Activated CD4-positive, alpha-beta T cell treated with anti-CD3 and anti-CD28 coated beads, Interleukin-2, amount 10 ng/mL, durations not matched to agents 7 days and 5 days (primary cell): Measurements from ENCODE around the gene CUBN. TPM values are rescaled to one million over a fixed set of nuclear protein-coding genes. Genes with fewer than 3 reads are reported as not detected.

Source experiments
- CTCF ChIA-PET: fragments of 350-600 bp; sonication (Branson Sonifier 250); formaldehyde crosslinking; loops from one replicate; lab custom pipeline; 2021; ENCODE audit warnings: antibody characterized with exemption; lab: Charles Lee
- POLR2A ChIA-PET: fragments of 350-600 bp; sonication (Branson Sonifier 250); formaldehyde crosslinking; loops from one replicate; lab custom pipeline; 2021; ENCODE audit warnings: antibody characterized with exemption; lab: Charles Lee
- DNase-seq: peaks from one replicate; pipeline ENCODE4 v3.0.0-alpha.2; 2020
- H3K27ac Mint-ChIP-seq: one replicate; pipeline ENCODE4 v1.8.0; 2021; ENCODE audit warnings: mild to moderate bottlenecking, moderate library complexity, mixed read lengths
- H3K27me3 Mint-ChIP-seq: one replicate; pipeline ENCODE4 v1.8.0; 2021; ENCODE audit warnings: mixed read lengths
- H3K36me3 Mint-ChIP-seq: one replicate; pipeline ENCODE4 v1.8.0; 2021; ENCODE audit warnings: low read depth, mixed read lengths
- H3K4me1 Mint-ChIP-seq: one replicate; pipeline ENCODE4 v1.8.0; 2021; ENCODE audit warnings: mixed read lengths
- H3K4me3 Mint-ChIP-seq: one replicate; pipeline ENCODE4 v1.8.0; 2021; ENCODE audit warnings: mild to moderate bottlenecking, moderate library complexity, mixed read lengths
- H3K9me3 Mint-ChIP-seq: one replicate; pipeline ENCODE4 v1.8.0; 2021; ENCODE audit warnings: mixed read lengths
- total RNA-seq, 2 experiments: library from RNA; stranded (reverse); gene quantifications; one replicate each; pipeline ENCODE4 v1.2.3, GENCODE V29; 2021

The CUBN gene
- total RNA-seq, 2 experiments from 2014 or later, result 2.4 to 2.5 TPM

DNA sequence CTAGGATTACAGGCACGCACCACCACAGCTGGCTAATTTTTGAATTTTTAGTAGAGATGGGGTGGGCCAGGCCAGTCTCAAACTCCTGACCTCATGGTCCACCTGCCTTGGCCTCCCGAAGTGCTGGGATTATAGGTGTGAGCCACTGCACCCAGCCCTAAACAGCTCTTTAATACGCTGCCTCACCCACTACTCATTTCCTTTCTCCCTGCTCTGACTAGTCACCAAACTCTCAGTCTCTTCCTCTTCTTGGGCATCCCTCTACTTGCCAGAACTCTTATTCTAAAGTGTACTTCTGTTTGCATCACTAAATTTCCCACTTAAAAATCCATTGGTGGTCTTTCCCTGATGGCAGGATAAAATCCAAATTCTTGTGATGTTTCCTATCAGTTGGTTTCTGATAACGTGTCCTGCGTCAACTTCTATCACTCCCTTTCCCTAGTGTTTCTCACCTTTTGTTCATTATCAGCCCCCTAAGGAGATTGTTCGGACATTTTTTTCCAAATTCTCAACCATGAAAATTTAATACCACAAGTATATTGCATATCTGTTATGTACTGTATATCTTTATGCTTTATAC is 124.7 kb downstream of the CUBN start:
- ChIA-PET CTCF (interaction anchor here (0.8 to 1.4 kb wide), 2 partner anchors 11 to 18 kb away, joined by 3 read pairs; no protein-coding TSS in a partner anchor), POLR2A (no interaction called here)
- DNase-seq, result no peak
- H3K4me1 Mint-ChIP-seq, result peaks cover 57% of the 10 kb centered on the region
- H3K27ac Mint-ChIP-seq, result no peak overlapping the region
- H3K36me3 Mint-ChIP-seq, result peaks cover 6% of the 10 kb centered on the region
- H3K4me3 Mint-ChIP-seq, result no peak overlapping the region
- H3K27me3 Mint-ChIP-seq, result peaks cover 24% of the 10 kb centered on the region
- peaks cover 7% of the 10 kb centered on the region for H3K9me3 Mint-ChIP-seq

GRCh38 chr10:17003651-17004286 is 125.8 kb downstream of the CUBN start:
- Mint-ChIP-seq H3K9me3 (peaks cover 7% of the 10 kb centered on the region), H3K27ac (no peak overlapping the region), H3K27me3 (peaks cover 24% of the 10 kb centered on the region), H3K36me3 (peaks cover 6% of the 10 kb centered on the region), H3K4me3 (no peak overlapping the region), H3K4me1 (peaks cover 56% of the 10 kb centered on the region)
- POLR2A ChIA-PET, result no interaction called here
- CTCF ChIA-PET, result interaction anchor here (0.8 to 1.4 kb wide), 3 partner anchors 12 to 22 kb away, joined by 3 read pairs; no protein-coding TSS in a partner anchor
- DNase-seq, result no peak

GRCh38 chr10:17003151-17003550 is 126.5 kb downstream of the CUBN start:
- Mint-ChIP-seq H3K4me3 (peak overlapping the region; percentile 35), H3K4me1 (peaks cover 50% of the 10 kb centered on the region), H3K27me3 (peaks cover 24% of the 10 kb centered on the region), H3K9me3 (peaks cover 9% of the 10 kb centered on the region), H3K27ac (peak overlapping the region; percentile 80), H3K36me3 (peaks cover 6% of the 10 kb centered on the region)
- ChIA-PET POLR2A (no interaction called here), CTCF (no interaction called here)
- DNase-seq, result peak; percentile 77

DNA sequence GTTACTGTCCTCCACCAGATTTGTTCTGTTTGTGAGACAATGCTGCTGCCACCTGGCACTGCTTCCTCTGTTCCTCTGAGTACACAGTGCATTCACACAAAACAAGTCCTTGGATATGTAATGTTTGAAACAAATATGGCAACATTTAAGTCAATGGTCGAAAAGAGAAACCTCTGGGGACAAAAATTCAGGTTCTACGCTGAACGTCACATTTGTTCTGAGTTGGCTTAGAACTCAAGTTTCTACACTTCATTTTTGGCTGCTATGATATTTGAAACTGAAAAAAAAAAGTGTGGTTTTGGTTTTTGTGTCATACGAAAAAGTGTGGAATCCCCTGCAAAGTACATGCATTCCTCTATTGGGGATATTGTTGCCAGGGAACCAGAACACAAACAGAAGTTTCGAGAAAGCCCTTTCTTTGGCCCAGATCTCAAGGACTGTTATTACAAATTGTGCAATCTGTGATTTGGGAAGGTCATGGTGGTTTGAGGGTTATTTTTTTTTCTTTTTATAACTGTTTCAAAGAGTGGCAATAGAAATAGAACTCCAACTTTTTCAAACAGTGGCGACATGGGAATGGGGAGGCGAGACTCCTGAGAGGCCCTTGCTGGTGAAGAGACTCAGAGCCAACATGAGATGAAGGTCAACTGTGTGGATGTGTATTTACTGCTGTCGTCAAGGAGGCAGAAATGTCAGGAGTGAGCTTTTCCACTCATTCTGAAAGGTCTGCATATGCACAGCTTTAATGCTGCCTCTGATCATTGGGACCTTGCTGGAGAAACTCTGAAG is 127.5 kb downstream of the CUBN start:
- ChIA-PET POLR2A (no interaction called here), CTCF (interaction anchor here (1.3 kb wide), 1 partner anchor 8 kb away, joined by 3 read pairs; no protein-coding TSS in a partner anchor)
- Mint-ChIP-seq H3K9me3 (peaks cover 9% of the 10 kb centered on the region), H3K27me3 (peaks cover 24% of the 10 kb centered on the region), H3K27ac (peak overlapping the region; percentile 80), H3K4me3 (no peak overlapping the region), H3K36me3 (peaks cover 9% of the 10 kb centered on the region), H3K4me1 (peaks cover 41% of the 10 kb centered on the region)
- DNase-seq, result peak; percentile 50

GRCh38 chr10:17001297-17001744 is 128.3 kb downstream of the CUBN start:
- H3K4me1 Mint-ChIP-seq, result peaks cover 44% of the 10 kb centered on the region
- no peak overlapping the region for H3K27ac Mint-ChIP-seq
- DNase-seq, result no peak
- H3K4me3 Mint-ChIP-seq, result no peak overlapping the region
- ChIA-PET POLR2A (interaction anchor here (0.6 kb wide), 1 partner anchor 272 kb away, joined by 4 read pairs; no protein-coding TSS in a partner anchor), CTCF (interaction anchor here (1.3 kb wide), 1 partner anchor 9 kb away, joined by 3 read pairs; no protein-coding TSS in a partner anchor)
- peaks cover 24% of the 10 kb centered on the region for H3K27me3 Mint-ChIP-seq
- H3K9me3 Mint-ChIP-seq, result peaks cover 9% of the 10 kb centered on the region
- H3K36me3 Mint-ChIP-seq, result peaks cover 11% of the 10 kb centered on the region

DNA sequence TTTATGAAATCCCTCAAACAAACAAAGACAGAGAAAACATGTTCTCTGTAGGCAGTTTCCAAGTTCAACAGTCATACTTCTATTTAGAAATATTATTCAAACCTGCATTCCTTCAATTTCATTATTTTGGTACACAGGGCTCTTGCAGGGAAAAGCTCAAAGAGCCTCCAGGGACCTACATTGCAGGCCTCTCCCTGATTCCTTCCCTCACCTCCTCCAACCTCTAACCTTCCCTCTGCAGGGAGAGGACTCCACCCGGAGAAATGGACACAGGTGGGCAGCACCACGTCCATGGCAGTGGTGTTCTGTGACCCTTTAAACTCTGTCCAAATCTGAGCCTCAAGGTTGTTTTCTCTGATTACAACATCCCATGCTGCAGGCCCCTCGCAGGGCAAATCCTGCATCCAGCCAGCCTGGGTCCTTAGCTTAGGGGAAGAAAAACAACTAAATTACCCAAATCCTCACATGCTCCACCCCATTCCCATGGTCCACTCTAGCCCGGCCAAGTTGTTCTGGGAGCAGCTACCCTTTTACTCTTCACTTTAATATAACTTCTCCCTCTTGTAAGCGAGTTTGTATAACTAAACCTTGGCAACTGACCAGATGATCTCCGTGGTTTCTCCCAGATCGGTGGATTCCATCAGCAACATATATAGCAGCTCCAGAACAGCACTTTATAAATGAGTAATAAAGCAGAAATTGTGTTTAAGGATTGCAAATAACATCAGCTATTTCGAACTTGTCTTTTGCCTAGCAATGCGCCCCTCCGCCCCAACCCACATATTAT is 129.8 kb downstream of the CUBN start:
- ChIA-PET POLR2A (no interaction called here), CTCF (interaction anchor here (1.4 kb wide), 1 partner anchor 229 kb away, joined by 3 read pairs; no protein-coding TSS in a partner anchor)
- H3K9me3 Mint-ChIP-seq, result peaks cover 4% of the 10 kb centered on the region
- no peak overlapping the region for H3K4me3 Mint-ChIP-seq
- peaks cover 8% of the 10 kb centered on the region for H3K36me3 Mint-ChIP-seq
- peaks cover 12% of the 10 kb centered on the region for H3K27me3 Mint-ChIP-seq
- peak overlapping the region; percentile 7 for H3K27ac Mint-ChIP-seq
- no peak for DNase-seq
- H3K4me1 Mint-ChIP-seq, result peaks cover 45% of the 10 kb centered on the region

DNA sequence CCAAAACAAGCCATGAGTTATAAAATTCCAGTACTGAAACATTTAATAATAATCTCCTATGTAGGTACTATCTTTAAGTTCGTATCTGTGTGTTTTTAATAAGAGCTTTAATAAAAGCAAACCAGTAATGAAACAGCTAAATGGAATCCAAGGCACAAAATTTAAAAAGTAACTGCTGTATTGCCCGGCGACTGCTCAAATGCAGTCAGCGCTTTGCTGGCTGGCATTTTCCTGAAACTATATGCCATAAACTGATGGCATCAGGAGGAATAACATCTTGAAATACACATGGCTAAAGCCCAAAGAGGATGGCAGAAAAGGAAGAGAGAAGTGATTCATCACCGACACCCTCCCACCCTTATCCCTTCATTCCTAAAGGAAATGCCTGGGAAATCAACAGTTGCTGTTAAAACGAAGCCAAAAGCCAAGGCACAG is 133.1 kb downstream of the CUBN start:
- no peak overlapping the region for H3K4me3 Mint-ChIP-seq
- POLR2A ChIA-PET, result interaction anchor here (0.6 kb wide), 1 partner anchor 1655 kb away, joined by 4 read pairs; the partner anchor contains the start of gene NSUN6
- CTCF ChIA-PET, result interaction anchor here (1.4 kb wide), 1 partner anchor 34 kb away, joined by 3 read pairs; no protein-coding TSS in a partner anchor
- peaks cover 8% of the 10 kb centered on the region for H3K36me3 Mint-ChIP-seq
- no peak for DNase-seq
- peaks cover 6% of the 10 kb centered on the region for H3K27me3 Mint-ChIP-seq
- H3K9me3 Mint-ChIP-seq, result peaks cover 4% of the 10 kb centered on the region
- H3K27ac Mint-ChIP-seq, result no peak overlapping the region
- peaks cover 14% of the 10 kb centered on the region for H3K4me1 Mint-ChIP-seq

DNA sequence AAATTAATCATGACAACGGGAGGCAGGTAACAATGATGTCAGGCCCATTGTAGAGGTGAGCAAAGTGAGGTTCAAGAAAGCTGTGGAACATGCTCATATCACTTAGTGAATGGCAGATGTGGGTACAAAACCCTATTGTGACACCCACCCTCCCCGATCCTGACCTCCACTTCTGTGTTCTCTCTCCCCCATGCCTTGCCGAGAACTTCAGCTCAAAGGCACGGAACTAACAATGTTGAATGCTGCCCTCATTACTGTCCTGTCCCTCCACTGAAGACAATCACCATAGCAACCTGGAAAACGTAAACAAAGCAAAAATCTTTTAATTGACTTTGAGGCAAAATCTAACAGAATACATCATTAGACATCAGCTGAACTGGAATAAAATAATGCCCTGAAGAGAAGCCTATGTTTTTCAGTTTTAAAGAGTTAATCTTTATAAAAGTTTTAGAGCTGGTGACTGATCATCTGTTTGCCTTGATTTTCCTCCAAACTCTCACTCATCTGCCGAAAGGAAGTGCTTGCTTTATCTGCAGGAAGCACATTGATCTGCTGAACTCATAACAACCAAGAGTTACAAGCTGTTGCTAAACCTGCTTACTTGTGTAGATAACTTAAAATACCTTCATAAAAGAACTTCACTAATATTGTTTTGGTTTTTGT is 133.6 kb downstream of the CUBN start:
- DNase-seq, result no peak
- peaks cover 9% of the 10 kb centered on the region for H3K27me3 Mint-ChIP-seq
- H3K27ac Mint-ChIP-seq, result peak overlapping the region; percentile 21
- H3K9me3 Mint-ChIP-seq, result peaks cover 4% of the 10 kb centered on the region
- ChIA-PET POLR2A (interaction anchor here (0.6 kb wide), 2 partner anchors 201 to 1655 kb away, joined by 3 to 4 read pairs; partner anchors contain the start of gene NSUN6), CTCF (interaction anchor here (0.9 to 1.4 kb wide), 3 partner anchors 29 to 150 kb away, joined by 3 read pairs; no protein-coding TSS in a partner anchor)
- peaks cover 7% of the 10 kb centered on the region for H3K36me3 Mint-ChIP-seq
- H3K4me3 Mint-ChIP-seq, result no peak overlapping the region
- H3K4me1 Mint-ChIP-seq, result peaks cover 10% of the 10 kb centered on the region

DNA sequence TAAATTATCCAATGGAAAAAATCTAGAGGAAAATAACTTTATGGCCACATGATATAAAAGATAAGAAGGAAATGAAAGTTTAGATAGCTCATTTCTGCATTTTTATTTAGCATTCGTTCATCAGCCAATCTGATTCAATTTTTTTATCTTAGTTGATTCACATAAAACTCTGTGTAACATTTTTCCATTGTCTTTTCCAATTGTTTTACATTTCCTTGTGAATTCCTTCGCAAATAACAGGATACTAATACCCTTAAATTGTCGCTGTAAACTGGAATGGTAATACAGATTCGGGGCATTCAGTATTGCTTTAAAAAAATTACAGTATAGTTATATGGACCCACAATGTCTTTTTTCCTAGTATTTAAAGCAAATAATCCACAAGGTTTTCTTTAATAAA is 136.4 kb downstream of the CUBN start:
- ChIA-PET POLR2A (no interaction called here), CTCF (no interaction called here)
- Mint-ChIP-seq H3K27ac (no peak overlapping the region), H3K36me3 (peaks cover 6% of the 10 kb centered on the region), H3K4me1 (peaks cover 10% of the 10 kb centered on the region), H3K27me3 (peaks cover 9% of the 10 kb centered on the region), H3K9me3 (no peaks in the 10 kb centered on the region), H3K4me3 (no peak overlapping the region)
- no peak for DNase-seq

DNA sequence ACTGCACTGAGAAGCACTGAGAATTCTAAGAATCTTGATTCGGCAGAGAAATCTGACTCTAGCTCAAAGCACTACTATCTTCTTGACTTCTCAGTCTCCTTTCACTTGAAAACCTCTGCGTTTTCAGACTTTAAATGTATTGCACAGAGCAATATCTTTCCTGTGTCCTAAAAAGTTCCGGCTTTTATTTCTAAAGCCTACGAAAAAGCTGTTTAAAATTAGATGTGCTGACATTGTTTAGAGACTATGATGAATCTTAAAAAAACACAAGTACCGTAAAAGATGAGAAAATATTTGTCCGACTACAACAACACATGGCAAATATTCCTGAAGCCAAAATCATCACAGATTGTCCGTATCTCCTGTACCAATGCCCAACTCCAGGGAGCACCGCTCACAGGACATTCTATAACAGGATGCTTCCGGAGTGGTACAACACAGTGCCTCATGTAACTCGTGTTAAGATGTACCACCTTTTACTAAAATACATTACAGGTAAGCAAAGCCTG is 136.9 kb downstream of the CUBN start:
- H3K27ac Mint-ChIP-seq, result no peak overlapping the region
- no peaks in the 10 kb centered on the region for H3K9me3 Mint-ChIP-seq
- peaks cover 10% of the 10 kb centered on the region for H3K4me1 Mint-ChIP-seq
- peaks cover 9% of the 10 kb centered on the region for H3K27me3 Mint-ChIP-seq
- no peak overlapping the region for H3K4me3 Mint-ChIP-seq
- ChIA-PET CTCF (no interaction called here), POLR2A (no interaction called here)
- peaks cover 3% of the 10 kb centered on the region for H3K36me3 Mint-ChIP-seq
- DNase-seq, result no peak

DNA sequence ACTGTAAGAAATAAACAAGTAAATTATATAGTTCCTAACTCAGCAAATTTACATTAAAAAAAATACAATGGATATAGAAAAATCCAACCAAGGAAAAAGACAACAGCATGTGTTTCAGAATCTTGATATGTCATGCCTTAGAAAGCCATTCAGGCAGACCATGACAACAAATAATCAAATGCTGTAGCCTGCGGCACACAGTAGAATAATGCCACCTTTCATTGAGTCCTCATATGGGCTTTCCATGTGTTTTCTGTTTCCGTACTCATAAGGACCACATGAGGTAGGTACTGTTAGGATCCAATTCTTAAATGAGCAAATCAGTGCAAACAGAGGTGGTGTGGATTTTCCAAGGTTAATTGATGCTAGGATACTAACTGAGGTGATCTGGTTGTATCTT is 138.6 kb downstream of the CUBN start:
- H3K36me3 Mint-ChIP-seq, result no peaks in the 10 kb centered on the region
- DNase-seq, result no peak
- CTCF ChIA-PET, result no interaction called here
- H3K27ac Mint-ChIP-seq, result no peak overlapping the region
- peaks cover 2% of the 10 kb centered on the region for H3K4me1 Mint-ChIP-seq
- peaks cover 9% of the 10 kb centered on the region for H3K27me3 Mint-ChIP-seq
- H3K9me3 Mint-ChIP-seq, result no peaks in the 10 kb centered on the region
- H3K4me3 Mint-ChIP-seq, result no peak overlapping the region
- POLR2A ChIA-PET, result no interaction called here
